Measurements from ENCODE around the gene ZYG11B. TPM values are rescaled to one million over a fixed set of nuclear protein-coding genes. Genes with fewer than 3 reads are reported as not detected.
"Not testable (repeated sequence)": the region's sequence is repeated elsewhere in the genome, so short reads cannot be mapped to it uniquely, and the experiment has no call there.

Gene ZYG11B
- total and polyA plus RNA-seq, 9 donors: 9.8 to 37.1 (median 31.1) TPM

- no peaks in the 10 kb centered on the region for H3K36me3 ChIP-seq
- TF ChIP-seq CTCF (IDR thresholded peaks at IDR 0.05) (no peak), EP300 (IDR thresholded peaks at IDR 0.05) (no peak), POLR2A (IDR thresholded peaks at IDR 0.05) (no peak)
- H3K4me3 ChIP-seq: no peak overlapping the region
- intact Hi-C loops (cut with DNase I): loop anchor here in 1 of 4 donors (10.0 kb wide), 1 partner anchor 562 kb away; no protein-coding TSS in a partner anchor
- DNase-seq: peak in 1 of 5 donors; percentile 3
- no peaks in the 10 kb centered on the region for H3K4me1 ChIP-seq (ENCODE audit: insufficient read depth)
- 90 to 95% (median 94%) methylated on average over 5 of the region's 5 CpGs for WGBS, 3 donors
- H3K27me3 ChIP-seq: no peaks in the 10 kb centered on the region
- peaks cover 0 to 5% of the 10 kb centered on the region in 2 donors for H3K9me3 ChIP-seq
- no peak overlapping the region for H3K27ac ChIP-seq
These were observed 39.4 kb upstream of the ZYG11B start for GRCh38 chr1:52686830-52687229.

- Histone ChIP-seq H3K27ac (no peak overlapping the region), H3K4me3 (no peak overlapping the region), H3K36me3 (no peaks in the 10 kb centered on the region), H3K9me3 (peaks cover 0 to 1% of the 10 kb centered on the region in 2 donors), H3K27me3 (no peaks in the 10 kb centered on the region), H3K4me1 (ENCODE audit: insufficient read depth) (peaks cover 1% of the 10 kb centered on the region)
- intact Hi-C loops (cut with DNase I): loop anchor here in 1 of 4 donors (10.0 kb wide), 1 partner anchor 493 kb away; no protein-coding TSS in a partner anchor
- WGBS, 3 donors: 94 to 98% (median 95%) methylated on average over 3 of the region's 3 CpGs
- DNase-seq: no peak
- TF ChIP-seq EP300 (IDR thresholded peaks at IDR 0.05) (no peak), POLR2A (IDR thresholded peaks at IDR 0.05) (no peak), CTCF (IDR thresholded peaks at IDR 0.05) (no peak)
These were observed 34.4 kb upstream of the ZYG11B start for GRCh38 chr1:52691821-52692220.

GRCh38 chr1:52692697-52693096, 33.6 kb upstream of the ZYG11B start:
- 95 to 96% (median 96%) methylated on average over 4 of the region's 4 CpGs for WGBS, 3 donors
- peaks cover 1% of the 10 kb centered on the region for H3K4me1 ChIP-seq (ENCODE audit: insufficient read depth)
- H3K27ac ChIP-seq: no peak overlapping the region
- intact Hi-C loops (cut with DNase I): loop anchor here in 1 of 4 donors (10.0 kb wide), 1 partner anchor 492 kb away; no protein-coding TSS in a partner anchor
- no peaks in the 10 kb centered on the region for H3K27me3 ChIP-seq
- DNase-seq: no peak
- no peaks in the 10 kb centered on the region for H3K9me3 ChIP-seq
- no peaks in the 10 kb centered on the region for H3K36me3 ChIP-seq
- TF ChIP-seq EP300 (IDR thresholded peaks at IDR 0.05) (no peak), POLR2A (IDR thresholded peaks at IDR 0.05) (no peak), CTCF (IDR thresholded peaks at IDR 0.05) (no peak)
- no peak overlapping the region for H3K4me3 ChIP-seq

GRCh38 chr1:52693351-52693750, 32.9 kb upstream of the ZYG11B start:
- not testable (repeated sequence) for H3K27ac ChIP-seq; H3K4me1 ChIP-seq (ENCODE audit: insufficient read depth); H3K4me3 ChIP-seq; H3K36me3 ChIP-seq; DNase-seq; H3K9me3 ChIP-seq; H3K27me3 ChIP-seq
- intact Hi-C loops (cut with DNase I): loop anchor here in 1 of 4 donors (10.0 kb wide), 1 partner anchor 491 kb away; no protein-coding TSS in a partner anchor
- 95 to 97% (median 97%) methylated on average over 10 of the region's 10 CpGs for WGBS, 3 donors

- WGBS, 3 donors: 93 to 100% (median 100%) methylated on average over 1 of the region's 1 CpG
- DNase-seq: no peak
- H3K36me3 ChIP-seq: no peaks in the 10 kb centered on the region
- H3K4me3 ChIP-seq: no peak overlapping the region
- intact Hi-C loops (cut with DNase I): loop anchor here in 1 of 4 donors (10.0 kb wide), 1 partner anchor 491 kb away; no protein-coding TSS in a partner anchor
- no peaks in the 10 kb centered on the region for H3K27me3 ChIP-seq
- peaks cover 1% of the 10 kb centered on the region for H3K4me1 ChIP-seq (ENCODE audit: insufficient read depth)
- no peak overlapping the region for H3K27ac ChIP-seq
- H3K9me3 ChIP-seq: no peaks in the 10 kb centered on the region
- no peak for TF ChIP-seq CTCF (IDR thresholded peaks at IDR 0.05)
- TF ChIP-seq EP300 (IDR thresholded peaks at IDR 0.05): no peak
- TF ChIP-seq POLR2A (IDR thresholded peaks at IDR 0.05): no peak
These were observed 32.4 kb upstream of the ZYG11B start for GRCh38 chr1:52693843-52694242.

All from ovary (tissue), 9 donors.